Vagina (tissue), 2 donors: Measurements from ENCODE around the gene EEIG2.

ENCODE experiments used
- CTCF ChIP-seq, 3 experiments: fragments of 450-650 bp in 2 of 3; fragments of 200-600 bp in 1 of 3; sonication (generic) in 1 of 3; IDR thresholded peaks; one replicate each; pipeline ENCODE4 v1.5.1; 2017 to 2019; ENCODE audit warnings: antibody characterized with exemption in 3 of 3, mild to moderate bottlenecking in 2 of 3, moderate library complexity in 2 of 3
- POLR2AphosphoS5 ChIP-seq, 2 donors: sonication (generic); formaldehyde crosslinking; IDR thresholded peaks; one replicate each; pipeline ENCODE4 v1.9.0; 2017; ENCODE audit warnings: antibody characterized with exemption in 2 of 2, mild to moderate bottlenecking in 2 of 2, low read depth in 1 of 2; ENCODE audit not compliant: insufficient read depth in 1 of 2

- TF ChIP-seq CTCF (IDR thresholded peaks at IDR 0.05) = no peak
- no peak for TF ChIP-seq POLR2AphosphoS5 (IDR thresholded peaks at IDR 0.05; ENCODE audit: insufficient read depth in 1 of 2, low read depth in 1 of 2)
Observed at GRCh38 chr1:108533351-108534083, 26.4 kb upstream of the EEIG2 start.
